Lower leg skin (tissue), 3 donors: ENCODE results near the gene SIM1.

Source experiments
- CTCF ChIP-seq, 3 donors: fragments of 450-650 bp; IDR thresholded peaks; one replicate each; pipeline ENCODE4 v1.5.1; 2016; ENCODE audit warnings: antibody characterized with exemption in 3 of 3, mild to moderate bottlenecking in 3 of 3, moderate library complexity in 2 of 3
- POLR2A ChIP-seq, 2 donors: fragments of 450-650 bp; IDR thresholded peaks; one replicate each; pipeline ENCODE4 v1.6.1; 2016 to 2017; ENCODE audit warnings: antibody characterized with exemption in 2 of 2, mild to moderate bottlenecking in 1 of 2, moderate library complexity in 1 of 2

- TF ChIP-seq CTCF (IDR thresholded peaks at IDR 0.05), result no peak
- TF ChIP-seq POLR2A (IDR thresholded peaks at IDR 0.05), result no peak
These were observed 114.6 kb downstream of the SIM1 start for GRCh38 chr6:100350139-100350538.
